GM12878 (cell line): ENCODE measurements around the gene DPY30. TPM values are rescaled to one million over a fixed set of nuclear protein-coding genes. Genes with fewer than 3 reads are reported as not detected.

Experiments used
- ATAC-seq: fragments of 200-7000 bp; cut with Tn5 transposase; 3 replicates; pipeline ENCODE4 v1.9.1; 2020; ENCODE audit warnings: mild to moderate bottlenecking, moderate library complexity
- BruUV-seq: library from RNA; stranded (reverse); fragments of 400-500 nt; replicated peaks from 2 replicates; lab custom pipeline; 2021; lab: Mats Ljungman, UMichigan
- CTCF ChIA-PET: fragments of 300-600 bp; sonication (Branson Sonifier 250); formaldehyde crosslinking; extraction: SDS; loops from one replicate; lab custom pipeline; 2021; ENCODE audit warnings: inconsistent platforms; lab: Yijun Ruan, JAX
- POLR2A ChIA-PET: fragments of 350-600 bp; formaldehyde crosslinking; extraction: SDS; loops from one replicate; lab custom pipeline; 2021; ENCODE audit warnings: inconsistent platforms; lab: Charles Lee
- RAD21 ChIA-PET: fragments of 300-600 bp; sonication (Branson Sonifier 250); formaldehyde crosslinking; loops from one replicate; lab custom pipeline; 2023; ENCODE audit warnings: antibody characterized with exemption; ENCODE audit not compliant: unreplicated experiment; lab: Charles Lee
- SMC1A ChIA-PET: fragments of 300-600 bp; sonication (Branson Sonifier 250); formaldehyde crosslinking; loops from one replicate; lab custom pipeline; 2023; ENCODE audit not compliant: unreplicated experiment, uncharacterized antibody; lab: Charles Lee
- DNase-seq: peaks from one replicate; pipeline ENCODE4 v3.0.0-alpha.2; 2011; ENCODE audit warnings: low read depth, low spot score
- FAIRE-seq: peaks from 3 replicates; lab custom pipeline; 2011; peaks lifted over from hg19 to GRCh38; lab: Jason Lieb, UNC
- H2AFZ ChIP-seq: 2 replicates; pipeline ENCODE4 v1.6.0; 2011; ENCODE audit warnings: low read depth, low read length, control low read depth; ENCODE audit not compliant: control insufficient read depth
- H3K27ac ChIP-seq: 2 replicates; pipeline ENCODE4 v1.5.1; 2011; ENCODE audit warnings: control low read depth; ENCODE audit not compliant: control insufficient read depth, insufficient read depth
- H3K27me3 ChIP-seq, 2 experiments: replicated peaks in 1 of 2; 2 replicates each; pipeline versions ENCODE4 v1.6.0 to v1.6.1; 2011; ENCODE audit warnings: low read length in 1 of 2; ENCODE audit not compliant: control insufficient read depth in 2 of 2, insufficient read depth in 2 of 2
- H3K36me3 ChIP-seq, 2 experiments: 2 replicates each; pipeline ENCODE4 v1.5.1; 2011; ENCODE audit warnings: low read length in 1 of 2; ENCODE audit not compliant: control insufficient read depth in 2 of 2, insufficient read depth in 2 of 2
- H3K4me1 ChIP-seq: 2 replicates; pipeline ENCODE4 v1.6.1; 2011; ENCODE audit warnings: mild to moderate bottlenecking, low read length, moderate library complexity, mixed read lengths; ENCODE audit not compliant: control insufficient read depth, insufficient read depth
- H3K4me2 ChIP-seq: 2 replicates; pipeline ENCODE4 v1.6.0; 2011; ENCODE audit warnings: control low read depth; ENCODE audit not compliant: control insufficient read depth, insufficient read depth
- H3K4me3 ChIP-seq: fragments of 200-600 bp; sonication (generic); 2 replicates; pipeline ENCODE4 v1.5.1; 2016
- H3K79me2 ChIP-seq: 2 replicates; pipeline ENCODE4 v1.6.0; 2011; ENCODE audit warnings: low read length; ENCODE audit not compliant: control insufficient read depth, insufficient read depth
- H3K9ac ChIP-seq: 2 replicates; pipeline ENCODE4 v1.8.0; 2011; ENCODE audit warnings: low read length, control low read depth, mixed read lengths; ENCODE audit not compliant: control insufficient read depth, insufficient read depth
- H3K9me3 ChIP-seq: replicated peaks from 3 replicates; pipeline ENCODE4 v1.5.1; 2011; ENCODE audit warnings: mild to moderate bottlenecking, low read length; ENCODE audit not compliant: control insufficient read depth, insufficient read depth
- H4K20me1 ChIP-seq: 2 replicates; pipeline ENCODE4 v1.6.0; 2011; ENCODE audit not compliant: control insufficient read depth, insufficient read depth
- CBX5 ChIP-seq: sonication (generic); IDR thresholded peaks from 2 replicates; pipeline ENCODE4 v1.6.1; 2016; ENCODE audit warnings: low read depth, moderate library complexity, mild to moderate bottlenecking, inconsistent platforms
- CHD4 ChIP-seq: fragments of 200-600 bp; sonication (generic); IDR thresholded peaks from 2 replicates; pipeline ENCODE4 v1.6.1; 2016; ENCODE audit warnings: mild to moderate bottlenecking
- ETV6 ChIP-seq, 2 experiments: fragments of 450-650 bp in 1 of 2; IDR thresholded peaks in 1 of 2; conservative IDR thresholded peaks in 1 of 2; 2 replicates each; pipeline ENCODE4 v1.6.1; 2014; ENCODE audit warnings: antibody characterized with exemption in 1 of 2, borderline replicate concordance in 1 of 2, low read depth in 1 of 2, mild to moderate bottlenecking in 1 of 2, moderate library complexity in 1 of 2
- MYC ChIP-seq: IDR thresholded peaks from 2 replicates; pipeline ENCODE4 v1.6.1; 2011; ENCODE audit warnings: mild to moderate bottlenecking, low read length, moderate library complexity, inconsistent platforms; ENCODE audit not compliant: insufficient read depth, insufficient replicate concordance, insufficient read length, severe bottlenecking
- NR2C1 ChIP-seq: fragments of 450-650 bp; IDR thresholded peaks from 2 replicates; pipeline ENCODE4 v1.6.1; 2017; ENCODE audit warnings: antibody characterized with exemption, mild to moderate bottlenecking, moderate library complexity
- POLR2A ChIP-seq: IDR thresholded peaks from 2 replicates; pipeline ENCODE4 v1.6.1; 2011; ENCODE audit warnings: low read depth, mild to moderate bottlenecking, low read length
- PRDM15 ChIP-seq: fragments of 450-650 bp; formaldehyde crosslinking; IDR thresholded peaks from 2 replicates; pipeline ENCODE4 v1.4.0; 2020; ENCODE audit warnings: mild to moderate bottlenecking, moderate library complexity
- RAD21 ChIP-seq: IDR thresholded peaks from 2 replicates; pipeline ENCODE4 v1.6.1; 2011; ENCODE audit warnings: mild to moderate bottlenecking, low read depth, low read length, moderate library complexity; ENCODE audit not compliant: insufficient read depth
- SKIL ChIP-seq: fragments of 450-650 bp; IDR thresholded peaks from 2 replicates; pipeline ENCODE4 v1.6.1; 2017; ENCODE audit warnings: mild to moderate bottlenecking, low read depth, inconsistent platforms; ENCODE audit not compliant: poor library complexity, severe bottlenecking
- SMARCA5 ChIP-seq: fragments of 450-650 bp; IDR thresholded peaks from 2 replicates; pipeline ENCODE4 v1.6.1; 2017; ENCODE audit warnings: mild to moderate bottlenecking
- ZNF207 ChIP-seq: fragments of 450-650 bp; IDR thresholded peaks from 2 replicates; pipeline ENCODE4 v1.6.1; 2014; ENCODE audit warnings: antibody characterized with exemption, mild to moderate bottlenecking, borderline replicate concordance
- WGBS: methylation state at CpG from one replicate; pipeline ENCODE4 v1.1.6; 2016; ENCODE audit warnings: low lambda C conversion rate; ENCODE audit not compliant: insufficient replicate concordance, insufficient coverage; ENCODE audit errors: missing lambda C conversion rate; 5-methylcytosine and 5-hydroxymethylcytosine counted together
- in situ Hi-C: fragments of 300-500 bp; cut with MboI; formaldehyde crosslinking; loops from 9 replicates; pipeline ENCODE4 v1.14.3; 2018; ENCODE audit warnings: mixed read lengths
- intact Hi-C: fragments of 100-400 bp; cut with micrococcal nuclease; formaldehyde crosslinking; loops from one replicate; pipeline ENCODE4 v1.14.2; 2022; ENCODE audit not compliant: unreplicated experiment
- polyA plus RNA-seq, 11 experiments: library from polyadenylated mRNA; depleted of rRNA in 4 of 11; unstranded in 6 of 11; stranded (reverse) in 5 of 11; fragments of >200 nt; fragmentation: Nextera tagmentation in 4 of 11; fragmentation: Illumina TruSeq in 1 of 11; extraction: Ambion mirVana in 4 of 11; extraction: Trizol in 1 of 11; gene quantifications; 1 replicate in 1 of 11; 2 replicates in 10 of 11; pipeline versions ENCODE4 v1.2.1 to v1.2.3, GENCODE V29; 2011 to 2016; ENCODE audit warnings: inconsistent platforms in 2 of 11, missing spikeins in 2 of 11, low read depth in 1 of 11
- total RNA-seq, 4 experiments: library from RNA; depleted of rRNA in 3 of 4; stranded (reverse); fragments of >200 nt in 3 of 4; fragmentation: Illumina TruSeq in 1 of 4; extraction: Trizol in 1 of 4; gene quantifications; 2 replicates each; pipeline versions ENCODE4 v1.2.1 to v1.2.3, GENCODE V29; 2013 to 2021

The DPY30 gene
- total and polyA plus RNA-seq, 10 of the 15 experiments (the other 5 are each of a cell fraction or from before 2014, with no cell fraction given): 45.8 to 307 (median 89.2) TPM

GRCh38 chr2:32061430-32061829, 21.8 kb upstream of the DPY30 start:
- no peak for TF ChIP-seq RAD21
- TF ChIP-seq ZNF207: no peak
- TF ChIP-seq MYC: no peak
- TF ChIP-seq, all 136 proteins: peak for 0
- intact Hi-C loops: loop anchor here (5.0 kb wide), 2 partner anchors 104 to 106 kb away; partner anchors contain the start of gene SLC30A6
- ChIA-PET POLR2A (interaction anchor here (3.8 kb wide), 1 partner anchor 22 kb away, joined by 31 read pairs; the partner anchor contains the start of gene DPY30), SMC1A (interaction anchor here (1.5 to 2.3 kb wide), 2 partner anchors 22 to 53 kb away, joined by 9 to 14 read pairs; partner anchors contain the start of gene DPY30), RAD21 (interaction anchor here (4.1 kb wide), 1 partner anchor 21 kb away, joined by 39 read pairs; the partner anchor contains the start of gene DPY30), CTCF (interaction anchor here (0.8 to 3.8 kb wide), 2 partner anchors 16 to 21 kb away, joined by 3 to 29 read pairs; partner anchors contain the start of gene DPY30)
- Histone ChIP-seq H3K27ac (no peak overlapping the region), H3K9ac (no peak overlapping the region), H3K36me3 (no peaks in the 10 kb centered on the region), H3K4me2 (no peak overlapping the region), H3K4me1 (peaks cover 11% of the 10 kb centered on the region; the same call in 1 of the 2 replicates), H3K9me3 (no peaks in the 10 kb centered on the region), H3K79me2 (peaks cover 8% of the 10 kb centered on the region), H3K4me3 (no peak overlapping the region), H2AFZ (no peak overlapping the region), H4K20me1 (no peaks in the 10 kb centered on the region), H3K27me3 (no peaks in the 10 kb centered on the region)
- no peak for DNase-seq
- in situ Hi-C loops: no loop called here
- BruUV-seq: no TSS peak
- no peak for FAIRE-seq
- WGBS: 92% methylated on average over 8 of the region's 8 CpGs
- ATAC-seq: no peak

GRCh38 chr2:32060266-32060665, 20.7 kb upstream of the DPY30 start:
- intact Hi-C loops (loop anchor here (5.0 kb wide), 2 partner anchors 103 to 107 kb away; partner anchors contain the start of gene SLC30A6), in situ Hi-C loops (no loop called here)
- H3K9me3 ChIP-seq: no peaks in the 10 kb centered on the region
- ChIA-PET RAD21 (no interaction called here), CTCF (no interaction called here), SMC1A (interaction anchor here (1.5 to 2.3 kb wide), 2 partner anchors 15 to 20 kb away, joined by 5 read pairs; partner anchors contain the start of gene DPY30), POLR2A (interaction anchor here (0.6 kb wide), 1 partner anchor 70 kb away, joined by 3 read pairs; no protein-coding TSS in a partner anchor)
- no peak overlapping the region for H3K9ac ChIP-seq
- H3K36me3 ChIP-seq: no peaks in the 10 kb centered on the region
- ATAC-seq (no peak), FAIRE-seq (no peak), DNase-seq (no peak)
- 64% methylated on average over 2 of the region's 2 CpGs for WGBS
- peaks cover 9% of the 10 kb centered on the region; the same call in 1 of the 2 replicates for H3K4me1 ChIP-seq
- no peak overlapping the region for H3K4me3 ChIP-seq
- H3K4me2 ChIP-seq: no peak overlapping the region
- H3K27ac ChIP-seq: no peak overlapping the region
- BruUV-seq: no TSS peak
- H3K79me2 ChIP-seq: peaks cover 5% of the 10 kb centered on the region
- H4K20me1 ChIP-seq: no peaks in the 10 kb centered on the region
- no peak overlapping the region for H2AFZ ChIP-seq
- H3K27me3 ChIP-seq: no peaks in the 10 kb centered on the region
- TF ChIP-seq CBX5: no peak
- TF ChIP-seq POLR2A: no peak
- TF ChIP-seq ETV6 (conservative IDR thresholded peaks at IDR 0.05 in 1 of 2, IDR thresholded peaks at IDR 0.05 in 1 of 2; ENCODE audit: borderline replicate concordance in 1 of 2, low read depth in 1 of 2): no peak
- TF ChIP-seq CHD4: no peak
- no peak for TF ChIP-seq NR2C1
- no peak for TF ChIP-seq SMARCA5
- no peak for TF ChIP-seq PRDM15 (CRISPR knock-in tag)
- TF ChIP-seq SKIL: no peak
